ENCODE measurements around the gene DNMT3A. TPM values are rescaled to one million over a fixed set of nuclear protein-coding genes. Genes with fewer than 3 reads are reported as not detected.

DNMT3A gene
- total RNA-seq, 1 donor from 2014 or later, result 113 TPM

DNA sequence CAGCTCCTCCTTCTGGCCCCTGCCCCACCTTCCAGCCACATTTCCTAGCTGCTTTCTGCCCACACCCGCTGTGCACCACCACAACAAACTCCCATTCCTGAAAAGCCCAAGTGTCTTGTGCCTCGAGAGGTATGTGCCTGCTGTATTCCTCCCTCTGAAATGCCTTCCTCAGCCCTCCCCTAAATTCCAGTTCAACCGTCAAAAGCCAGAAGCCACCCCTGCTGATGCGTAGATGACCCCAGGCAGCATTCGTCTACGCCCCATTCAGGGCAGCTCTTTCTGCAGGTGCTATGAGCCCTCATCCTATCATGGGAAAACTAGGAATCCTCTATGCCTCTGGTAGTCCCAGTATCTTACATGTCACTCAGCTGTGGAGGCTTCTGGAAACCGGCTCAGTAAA, 71.7 kb downstream of the DNMT3A start:
- peaks cover 24% of the 10 kb centered on the region for H3K4me1 Mint-ChIP-seq

DNA sequence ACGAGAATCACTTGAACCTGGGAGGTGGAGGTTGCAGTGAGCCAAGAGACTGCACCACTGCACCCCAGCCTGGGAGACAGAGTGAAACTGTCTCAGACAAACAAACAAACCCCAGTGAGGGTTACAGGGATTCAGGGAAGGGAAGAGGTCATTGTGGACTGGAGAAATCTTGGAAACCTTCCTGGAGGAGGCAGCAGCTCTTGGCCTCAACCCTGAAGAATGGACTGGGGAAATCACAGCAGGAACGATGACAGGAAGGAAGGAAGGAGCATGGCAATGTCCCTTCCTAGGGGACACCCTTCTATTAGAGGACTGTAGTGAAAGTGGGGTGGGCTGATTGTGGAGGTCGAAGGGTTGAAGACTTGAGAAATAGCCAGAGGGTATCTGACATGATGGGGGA, 72.5 kb downstream of the DNMT3A start:
- peaks cover 24% of the 10 kb centered on the region for H3K4me1 Mint-ChIP-seq

More for the DNA sequence above, 71.7 kb downstream of the DNMT3A start:
- no peak for DNase-seq (ENCODE audit: low read depth, low spot score)
- Mint-ChIP-seq H3K27me3 (ENCODE audit: low read depth) (no peaks in the 10 kb centered on the region), H3K4me3 (no peak overlapping the region), H3K36me3 (ENCODE audit: low read depth) (peaks cover 6% of the 10 kb centered on the region), H3K27ac (ENCODE audit: unreplicated experiment) (no peak overlapping the region), H3K9me3 (no peaks in the 10 kb centered on the region)
- TF ChIP-seq, protein P1, sequence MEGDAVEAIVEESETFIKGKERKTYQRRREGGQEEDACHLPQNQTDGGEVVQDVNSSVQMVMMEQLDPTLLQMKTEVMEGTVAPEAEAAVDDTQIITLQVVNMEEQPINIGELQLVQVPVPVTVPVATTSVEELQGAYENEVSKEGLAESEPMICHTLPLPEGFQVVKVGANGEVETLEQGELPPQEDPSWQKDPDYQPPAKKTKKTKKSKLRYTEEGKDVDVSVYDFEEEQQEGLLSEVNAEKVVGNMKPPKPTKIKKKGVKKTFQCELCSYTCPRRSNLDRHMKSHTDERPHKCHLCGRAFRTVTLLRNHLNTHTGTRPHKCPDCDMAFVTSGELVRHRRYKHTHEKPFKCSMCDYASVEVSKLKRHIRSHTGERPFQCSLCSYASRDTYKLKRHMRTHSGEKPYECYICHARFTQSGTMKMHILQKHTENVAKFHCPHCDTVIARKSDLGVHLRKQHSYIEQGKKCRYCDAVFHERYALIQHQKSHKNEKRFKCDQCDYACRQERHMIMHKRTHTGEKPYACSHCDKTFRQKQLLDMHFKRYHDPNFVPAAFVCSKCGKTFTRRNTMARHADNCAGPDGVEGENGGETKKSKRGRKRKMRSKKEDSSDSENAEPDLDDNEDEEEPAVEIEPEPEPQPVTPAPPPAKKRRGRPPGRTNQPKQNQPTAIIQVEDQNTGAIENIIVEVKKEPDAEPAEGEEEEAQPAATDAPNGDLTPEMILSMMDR (conservative IDR thresholded peaks at IDR 0.05), result no peak

DNA sequence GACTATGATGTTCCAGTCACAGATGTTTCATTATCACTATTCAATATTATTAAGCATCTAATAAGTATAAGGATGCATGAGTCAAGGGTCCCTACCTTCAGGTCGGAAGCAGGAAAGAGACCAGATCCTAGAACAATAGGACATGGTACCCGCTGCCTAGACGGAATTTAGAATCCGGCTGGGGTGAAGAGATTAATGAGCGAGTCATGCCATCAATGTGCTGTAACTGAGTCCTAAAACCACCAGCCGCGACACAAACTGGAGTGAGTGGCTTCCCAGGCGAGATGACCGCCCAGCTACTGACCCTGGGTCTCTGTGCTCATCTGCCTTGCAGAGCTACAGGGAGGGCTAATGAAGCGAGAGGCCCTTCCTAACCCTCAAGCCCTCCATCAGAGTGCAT, 73.6 kb downstream of the DNMT3A start:
- Mint-ChIP-seq H3K27me3 (ENCODE audit: low read depth) (no peaks in the 10 kb centered on the region), H3K4me1 (peaks cover 27% of the 10 kb centered on the region), H3K36me3 (ENCODE audit: low read depth) (peaks cover 2% of the 10 kb centered on the region), H3K4me3 (no peak overlapping the region), H3K9me3 (no peaks in the 10 kb centered on the region), H3K27ac (ENCODE audit: unreplicated experiment) (no peak overlapping the region)
- no peak for DNase-seq (ENCODE audit: low read depth, low spot score)
- TF ChIP-seq, protein P1 (conservative IDR thresholded peaks at IDR 0.05), result no peak

More for the DNA sequence above, 72.5 kb downstream of the DNMT3A start:
- no peak for DNase-seq (ENCODE audit: low read depth, low spot score)
- TF ChIP-seq, protein P1 (conservative IDR thresholded peaks at IDR 0.05), result no peak
- no peak overlapping the region for H3K27ac Mint-ChIP-seq (ENCODE audit: unreplicated experiment)
- no peaks in the 10 kb centered on the region for H3K9me3 Mint-ChIP-seq
- H3K4me3 Mint-ChIP-seq, result no peak overlapping the region
- peaks cover 6% of the 10 kb centered on the region for H3K36me3 Mint-ChIP-seq (ENCODE audit: low read depth)
- no peaks in the 10 kb centered on the region for H3K27me3 Mint-ChIP-seq (ENCODE audit: low read depth)

DNA sequence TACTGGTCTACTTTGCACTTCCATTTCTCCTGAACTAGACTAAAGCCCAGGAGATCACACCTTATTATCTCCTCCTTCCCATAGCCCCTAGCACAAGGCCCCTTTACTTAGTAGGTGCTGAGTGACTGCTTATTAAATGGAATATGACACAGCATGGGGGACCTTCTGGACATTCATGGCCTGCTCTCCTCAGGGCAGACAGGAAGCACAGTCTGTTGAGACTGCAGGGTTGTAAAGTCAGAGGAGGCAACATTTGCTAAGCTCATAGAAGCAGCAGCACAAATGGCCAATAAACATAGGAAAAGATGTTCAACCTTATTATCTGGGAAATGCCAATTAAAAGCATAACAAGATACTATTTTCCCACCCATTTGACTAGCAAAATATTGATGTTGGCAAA, 75.3 kb downstream of the DNMT3A start:
- Mint-ChIP-seq H3K36me3 (ENCODE audit: low read depth) (peaks cover 2% of the 10 kb centered on the region), H3K9me3 (no peaks in the 10 kb centered on the region), H3K4me3 (no peak overlapping the region), H3K4me1 (peaks cover 35% of the 10 kb centered on the region), H3K27ac (ENCODE audit: unreplicated experiment) (no peak overlapping the region), H3K27me3 (ENCODE audit: low read depth) (no peaks in the 10 kb centered on the region)
- TF ChIP-seq, protein P1 (conservative IDR thresholded peaks at IDR 0.05), result no peak
- DNase-seq (ENCODE audit: low read depth, low spot score), result no peak

DNA sequence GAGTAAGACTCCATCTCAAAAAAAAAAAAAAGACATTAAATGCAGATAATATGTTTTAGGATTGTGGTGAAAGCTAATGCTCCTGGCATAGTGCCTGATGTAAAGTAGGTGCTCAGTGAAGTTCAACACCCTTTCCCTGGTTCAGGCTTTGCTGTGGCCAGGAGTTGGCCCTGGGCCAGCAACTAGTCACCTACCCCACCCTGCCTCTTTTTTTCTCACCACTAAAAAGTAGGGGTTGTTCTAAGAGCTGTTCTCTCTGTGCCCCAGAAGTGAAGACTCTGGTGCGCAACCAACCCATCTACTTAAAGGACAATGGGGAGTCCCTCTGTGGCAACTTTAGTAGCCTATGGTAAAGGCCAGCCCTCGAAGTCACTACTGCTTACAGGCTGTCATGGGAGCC, 75.9 kb downstream of the DNMT3A start:
- Mint-ChIP-seq H3K36me3 (ENCODE audit: low read depth) (peaks cover 2% of the 10 kb centered on the region), H3K9me3 (no peaks in the 10 kb centered on the region), H3K27me3 (ENCODE audit: low read depth) (no peaks in the 10 kb centered on the region), H3K4me1 (peaks cover 35% of the 10 kb centered on the region), H3K27ac (ENCODE audit: unreplicated experiment) (no peak overlapping the region), H3K4me3 (no peak overlapping the region)
- TF ChIP-seq, protein P1 (conservative IDR thresholded peaks at IDR 0.05), result no peak
- DNase-seq (ENCODE audit: low read depth, low spot score), result no peak

DNA sequence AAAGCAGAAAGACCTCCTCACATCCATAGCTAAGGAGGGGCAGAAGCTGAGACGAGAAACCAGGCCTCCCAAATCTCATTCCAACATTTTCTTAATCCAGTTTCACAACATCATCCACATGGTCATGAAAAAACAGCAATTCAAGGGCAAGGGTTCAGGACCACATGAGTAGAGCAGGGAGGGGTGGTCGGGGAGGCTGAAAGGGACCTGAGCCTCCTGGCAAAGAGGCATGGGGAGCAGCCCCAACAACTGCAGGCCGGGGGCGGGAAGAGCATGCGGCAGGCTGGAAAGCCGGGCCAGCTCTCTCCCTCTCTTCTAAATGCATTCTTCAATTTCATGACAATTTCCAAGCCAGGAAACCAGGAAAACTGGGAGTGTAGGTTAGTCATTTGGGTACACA, 76.7 kb downstream of the DNMT3A start:
- H3K4me3 Mint-ChIP-seq, result no peak overlapping the region
- H3K27ac Mint-ChIP-seq (ENCODE audit: unreplicated experiment), result no peak overlapping the region
- H3K27me3 Mint-ChIP-seq (ENCODE audit: low read depth), result no peaks in the 10 kb centered on the region
- DNase-seq (ENCODE audit: low read depth, low spot score), result no peak
- TF ChIP-seq, protein P1 (conservative IDR thresholded peaks at IDR 0.05), result no peak
- peaks cover under 1% of the 10 kb centered on the region for H3K36me3 Mint-ChIP-seq (ENCODE audit: low read depth)
- peaks cover 38% of the 10 kb centered on the region for H3K4me1 Mint-ChIP-seq
- H3K9me3 Mint-ChIP-seq, result no peaks in the 10 kb centered on the region
